ENCODE results near the gene LMNTD1.

DNA sequence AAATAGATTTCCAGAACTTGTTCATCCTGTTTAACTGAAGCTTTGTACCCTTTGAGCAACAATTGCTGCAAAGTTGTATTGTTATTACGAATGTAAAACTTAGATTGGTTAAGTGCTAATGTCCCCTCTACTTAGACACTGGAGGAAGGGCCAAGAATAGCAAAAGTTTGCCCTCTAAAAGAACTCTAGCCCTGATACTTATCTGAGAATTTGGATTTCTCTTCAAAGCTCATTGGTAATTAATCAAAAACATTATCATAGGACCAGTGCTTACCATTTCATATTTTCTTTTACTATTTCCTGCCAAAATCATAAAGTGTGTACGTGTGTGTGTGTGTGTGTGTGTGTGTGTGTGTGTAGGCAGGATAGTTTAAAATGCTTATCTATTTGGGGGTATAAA lies 58.2 kb downstream of the LMNTD1 start:
- TF ChIP-seq, protein P1, sequence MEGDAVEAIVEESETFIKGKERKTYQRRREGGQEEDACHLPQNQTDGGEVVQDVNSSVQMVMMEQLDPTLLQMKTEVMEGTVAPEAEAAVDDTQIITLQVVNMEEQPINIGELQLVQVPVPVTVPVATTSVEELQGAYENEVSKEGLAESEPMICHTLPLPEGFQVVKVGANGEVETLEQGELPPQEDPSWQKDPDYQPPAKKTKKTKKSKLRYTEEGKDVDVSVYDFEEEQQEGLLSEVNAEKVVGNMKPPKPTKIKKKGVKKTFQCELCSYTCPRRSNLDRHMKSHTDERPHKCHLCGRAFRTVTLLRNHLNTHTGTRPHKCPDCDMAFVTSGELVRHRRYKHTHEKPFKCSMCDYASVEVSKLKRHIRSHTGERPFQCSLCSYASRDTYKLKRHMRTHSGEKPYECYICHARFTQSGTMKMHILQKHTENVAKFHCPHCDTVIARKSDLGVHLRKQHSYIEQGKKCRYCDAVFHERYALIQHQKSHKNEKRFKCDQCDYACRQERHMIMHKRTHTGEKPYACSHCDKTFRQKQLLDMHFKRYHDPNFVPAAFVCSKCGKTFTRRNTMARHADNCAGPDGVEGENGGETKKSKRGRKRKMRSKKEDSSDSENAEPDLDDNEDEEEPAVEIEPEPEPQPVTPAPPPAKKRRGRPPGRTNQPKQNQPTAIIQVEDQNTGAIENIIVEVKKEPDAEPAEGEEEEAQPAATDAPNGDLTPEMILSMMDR (conservative IDR thresholded peaks at IDR 0.05; ENCODE audit: low read length), result no peak
- TF ChIP-seq EZH2phosphoT487 (IDR thresholded peaks at IDR 0.05; ENCODE audit: borderline replicate concordance, low read depth, low read length), result no peak
